SK-N-SH treated with all-trans-retinoic acid at 6 μM for 48 hours (cell line): ENCODE measurements around the gene NKTR.

ENCODE experiments used
- ATAC-seq: fragments of 200-7000 bp; cut with Tn5 transposase; 3 replicates; pipeline ENCODE4 v1.9.1; 2020; ENCODE audit warnings: mild to moderate bottlenecking, moderate library complexity
- ARNTL ChIP-seq: fragments of 450-650 bp; formaldehyde crosslinking; IDR thresholded peaks from 2 replicates; pipeline ENCODE4 v1.5.0; 2020; ENCODE audit warnings: low read depth, mild to moderate bottlenecking, moderate library complexity, borderline replicate concordance
- BACH2 ChIP-seq: fragments of 250-450 bp; sonication (Bioruptor Pico); IDR thresholded peaks from 2 replicates; pipeline ENCODE4 v1.9.0; 2021; ENCODE audit warnings: mild to moderate bottlenecking, borderline replicate concordance
- CSDC2 ChIP-seq: fragments of 250-450 bp; sonication (Bioruptor Pico); IDR thresholded peaks from 2 replicates; pipeline ENCODE4 v1.5.0; 2020; ENCODE audit warnings: mild to moderate bottlenecking, moderate library complexity
- ESRRG ChIP-seq: fragments of 250-450 bp; sonication (Bioruptor Pico); IDR thresholded peaks from 2 replicates; pipeline ENCODE4 v1.6.1; 2021; ENCODE audit warnings: mild to moderate bottlenecking
- ISL1 ChIP-seq: fragments of 250-450 bp; sonication (Bioruptor Pico); IDR thresholded peaks from 2 replicates; pipeline ENCODE4 v2.1.2; 2022; ENCODE audit warnings: mild to moderate bottlenecking, moderate library complexity
- OSR1 ChIP-seq: fragments of 250-450 bp; sonication (Bioruptor Pico); IDR thresholded peaks from 2 replicates; pipeline ENCODE4 v1.8.0; 2022; ENCODE audit warnings: moderate library complexity, mild to moderate bottlenecking, inconsistent platforms
- PPARA ChIP-seq: fragments of 250-450 bp; sonication (Bioruptor Pico); IDR thresholded peaks from 2 replicates; pipeline ENCODE4 v1.5.0; 2020; ENCODE audit warnings: mild to moderate bottlenecking, borderline replicate concordance
- RARB ChIP-seq: fragments of 250-450 bp; sonication (Bioruptor Pico); IDR thresholded peaks from 2 replicates; pipeline ENCODE4 v1.8.0; 2021; ENCODE audit warnings: mild to moderate bottlenecking, moderate library complexity
- SNAI2 ChIP-seq: fragments of 250-450 bp; sonication (Bioruptor Pico); IDR thresholded peaks from 2 replicates; pipeline ENCODE4 v1.5.0; 2020; ENCODE audit warnings: mild to moderate bottlenecking, moderate library complexity
- TCF4 ChIP-seq: fragments of 250-450 bp; sonication (Bioruptor Pico); IDR thresholded peaks from 2 replicates; pipeline ENCODE4 v1.8.0; 2021; ENCODE audit warnings: mild to moderate bottlenecking, moderate library complexity, borderline replicate concordance
- TOX ChIP-seq: fragments of 250-450 bp; sonication (Bioruptor Pico); IDR thresholded peaks from 2 replicates; pipeline ENCODE4 v1.8.0; 2021; ENCODE audit warnings: mild to moderate bottlenecking, moderate library complexity, borderline replicate concordance
- ZC3H10 ChIP-seq: fragments of 250-450 bp; sonication (Bioruptor Pico); IDR thresholded peaks from 2 replicates; pipeline ENCODE4 v1.5.1; 2021; ENCODE audit warnings: mild to moderate bottlenecking, moderate library complexity
- ZFP3 ChIP-seq: fragments of 250-450 bp; sonication (Bioruptor Pico); IDR thresholded peaks from 2 replicates; pipeline ENCODE4 v1.5.0; 2020; ENCODE audit warnings: mild to moderate bottlenecking, moderate library complexity
- ZFP30 ChIP-seq: fragments of 450-650 bp; formaldehyde crosslinking; IDR thresholded peaks from 2 replicates; pipeline ENCODE4 v1.5.0; 2022; ENCODE audit warnings: mild to moderate bottlenecking, moderate library complexity
- ZNF565 ChIP-seq: fragments of 450-650 bp; formaldehyde crosslinking; conservative IDR thresholded peaks from 2 replicates; pipeline ENCODE4 v1.5.0; 2020; ENCODE audit warnings: low read depth, mild to moderate bottlenecking, moderate library complexity
- ZNF70 ChIP-seq: fragments of 450-650 bp; formaldehyde crosslinking; IDR thresholded peaks from 2 replicates; pipeline ENCODE4 v1.5.0; 2020; ENCODE audit warnings: mild to moderate bottlenecking, moderate library complexity
- ZNF8 ChIP-seq: fragments of 450-650 bp; formaldehyde crosslinking; IDR thresholded peaks from 2 replicates; pipeline ENCODE4 v1.5.0; 2020; ENCODE audit warnings: mild to moderate bottlenecking, moderate library complexity
- TF ChIP-seq, protein P1 (sequence below): fragments of 250-450 bp; sonication (Bioruptor Pico); IDR thresholded peaks from 2 replicates; pipeline ENCODE4 v1.5.1; 2021; ENCODE audit warnings: mild to moderate bottlenecking, moderate library complexity
- TF ChIP-seq, protein P2 (sequence below): fragments of 250-450 bp; sonication (Bioruptor Pico); IDR thresholded peaks from 2 replicates; pipeline ENCODE4 v1.5.1; 2020; ENCODE audit warnings: low read depth, mild to moderate bottlenecking, moderate library complexity
- TF ChIP-seq, protein P3 (sequence below): fragments of 250-450 bp; sonication (Bioruptor Pico); IDR thresholded peaks from 2 replicates; pipeline ENCODE4 v1.8.0; 2020; ENCODE audit warnings: mild to moderate bottlenecking, moderate library complexity, borderline replicate concordance
- TF ChIP-seq, protein P4 (sequence below): fragments of 250-450 bp; sonication (Bioruptor Pico); IDR thresholded peaks from 2 replicates; pipeline ENCODE4 v1.5.0; 2020; ENCODE audit warnings: mild to moderate bottlenecking, moderate library complexity
- TF ChIP-seq, protein P5 (sequence below): fragments of 250-450 bp; sonication (Bioruptor Pico); IDR thresholded peaks from 2 replicates; pipeline ENCODE4 v1.8.0; 2021; ENCODE audit warnings: low read depth, mild to moderate bottlenecking, moderate library complexity, borderline replicate concordance

The NKTR gene

DNA sequence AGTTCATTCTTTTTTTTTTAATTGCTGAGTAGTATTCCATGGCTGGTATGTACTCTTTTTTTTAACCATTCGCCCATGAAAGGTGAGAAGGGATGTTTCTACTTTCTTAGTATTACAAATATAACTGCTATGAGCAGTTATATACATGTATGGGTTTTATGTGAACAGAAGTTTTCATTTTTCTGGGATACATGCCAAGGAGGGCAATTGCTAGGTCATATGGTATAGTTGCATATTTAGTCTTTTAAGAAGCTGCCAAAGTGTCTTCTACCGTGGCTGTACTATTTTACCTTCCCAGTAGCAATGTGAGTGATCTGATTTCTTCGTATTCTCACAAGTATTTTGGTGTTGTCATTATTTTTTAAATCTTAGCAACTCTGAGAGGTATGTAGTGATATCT is 73.7 kb downstream of the NKTR start:
- no peak for ATAC-seq

DNA sequence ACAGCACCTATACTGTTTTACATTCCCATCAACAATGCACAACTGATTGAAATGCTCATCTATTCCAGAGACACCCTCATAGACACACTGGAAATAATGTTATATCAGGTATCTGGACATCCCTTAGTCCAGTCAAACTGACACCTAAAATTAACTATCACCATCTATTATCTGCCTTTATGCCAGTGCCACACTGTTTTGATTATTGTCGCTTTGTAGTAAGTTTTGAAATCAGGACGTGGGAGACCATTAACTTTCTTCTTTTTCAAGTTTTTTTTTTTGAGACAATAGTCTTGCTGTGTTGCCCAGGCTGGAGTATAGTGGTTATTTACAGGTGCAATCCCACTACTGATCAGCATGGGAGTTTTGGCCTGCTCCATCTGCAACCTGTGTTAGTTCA is 75.4 kb downstream of the NKTR start:
- TF ChIP-seq OSR1 (CRISPR knock-in tag) (no peak), TCF4 (no peak), ZNF70 (CRISPR knock-in tag) (no peak), ZC3H10 (CRISPR knock-in tag) (no peak), TOX (CRISPR knock-in tag) (no peak), BACH2 (CRISPR knock-in tag) (no peak), SNAI2 (CRISPR knock-in tag) (no peak), CSDC2 (CRISPR knock-in tag) (no peak), ZNF565 (CRISPR knock-in tag) (no peak), RARB (CRISPR knock-in tag) (no peak), ZFP30 (no peak)
- TF ChIP-seq, protein P1, sequence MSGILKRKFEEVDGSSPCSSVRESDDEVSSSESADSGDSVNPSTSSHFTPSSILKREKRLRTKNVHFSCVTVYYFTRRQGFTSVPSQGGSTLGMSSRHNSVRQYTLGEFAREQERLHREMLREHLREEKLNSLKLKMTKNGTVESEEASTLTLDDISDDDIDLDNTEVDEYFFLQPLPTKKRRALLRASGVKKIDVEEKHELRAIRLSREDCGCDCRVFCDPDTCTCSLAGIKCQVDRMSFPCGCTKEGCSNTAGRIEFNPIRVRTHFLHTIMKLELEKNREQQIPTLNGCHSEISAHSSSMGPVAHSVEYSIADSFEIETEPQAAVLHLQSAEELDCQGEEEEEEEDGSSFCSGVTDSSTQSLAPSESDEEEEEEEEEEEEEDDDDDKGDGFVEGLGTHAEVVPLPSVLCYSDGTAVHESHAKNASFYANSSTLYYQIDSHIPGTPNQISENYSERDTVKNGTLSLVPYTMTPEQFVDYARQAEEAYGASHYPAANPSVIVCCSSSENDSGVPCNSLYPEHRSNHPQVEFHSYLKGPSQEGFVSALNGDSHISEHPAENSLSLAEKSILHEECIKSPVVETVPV = no peak
- TF ChIP-seq, protein P2, sequence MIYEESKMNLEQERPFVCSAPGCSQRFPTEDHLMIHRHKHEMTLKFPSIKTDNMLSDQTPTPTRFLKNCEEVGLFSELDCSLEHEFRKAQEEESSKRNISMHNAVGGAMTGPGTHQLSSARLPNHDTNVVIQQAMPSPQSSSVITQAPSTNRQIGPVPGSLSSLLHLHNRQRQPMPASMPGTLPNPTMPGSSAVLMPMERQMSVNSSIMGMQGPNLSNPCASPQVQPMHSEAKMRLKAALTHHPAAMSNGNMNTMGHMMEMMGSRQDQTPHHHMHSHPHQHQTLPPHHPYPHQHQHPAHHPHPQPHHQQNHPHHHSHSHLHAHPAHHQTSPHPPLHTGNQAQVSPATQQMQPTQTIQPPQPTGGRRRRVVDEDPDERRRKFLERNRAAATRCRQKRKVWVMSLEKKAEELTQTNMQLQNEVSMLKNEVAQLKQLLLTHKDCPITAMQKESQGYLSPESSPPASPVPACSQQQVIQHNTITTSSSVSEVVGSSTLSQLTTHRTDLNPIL (CRISPR knock-in tag) = no peak
- TF ChIP-seq, protein P3, sequence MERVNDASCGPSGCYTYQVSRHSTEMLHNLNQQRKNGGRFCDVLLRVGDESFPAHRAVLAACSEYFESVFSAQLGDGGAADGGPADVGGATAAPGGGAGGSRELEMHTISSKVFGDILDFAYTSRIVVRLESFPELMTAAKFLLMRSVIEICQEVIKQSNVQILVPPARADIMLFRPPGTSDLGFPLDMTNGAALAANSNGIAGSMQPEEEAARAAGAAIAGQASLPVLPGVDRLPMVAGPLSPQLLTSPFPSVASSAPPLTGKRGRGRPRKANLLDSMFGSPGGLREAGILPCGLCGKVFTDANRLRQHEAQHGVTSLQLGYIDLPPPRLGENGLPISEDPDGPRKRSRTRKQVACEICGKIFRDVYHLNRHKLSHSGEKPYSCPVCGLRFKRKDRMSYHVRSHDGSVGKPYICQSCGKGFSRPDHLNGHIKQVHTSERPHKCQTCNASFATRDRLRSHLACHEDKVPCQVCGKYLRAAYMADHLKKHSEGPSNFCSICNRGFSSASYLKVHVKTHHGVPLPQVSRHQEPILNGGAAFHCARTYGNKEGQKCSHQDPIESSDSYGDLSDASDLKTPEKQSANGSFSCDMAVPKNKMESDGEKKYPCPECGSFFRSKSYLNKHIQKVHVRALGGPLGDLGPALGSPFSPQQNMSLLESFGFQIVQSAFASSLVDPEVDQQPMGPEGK (CRISPR knock-in tag) = no peak
- TF ChIP-seq, protein P4, sequence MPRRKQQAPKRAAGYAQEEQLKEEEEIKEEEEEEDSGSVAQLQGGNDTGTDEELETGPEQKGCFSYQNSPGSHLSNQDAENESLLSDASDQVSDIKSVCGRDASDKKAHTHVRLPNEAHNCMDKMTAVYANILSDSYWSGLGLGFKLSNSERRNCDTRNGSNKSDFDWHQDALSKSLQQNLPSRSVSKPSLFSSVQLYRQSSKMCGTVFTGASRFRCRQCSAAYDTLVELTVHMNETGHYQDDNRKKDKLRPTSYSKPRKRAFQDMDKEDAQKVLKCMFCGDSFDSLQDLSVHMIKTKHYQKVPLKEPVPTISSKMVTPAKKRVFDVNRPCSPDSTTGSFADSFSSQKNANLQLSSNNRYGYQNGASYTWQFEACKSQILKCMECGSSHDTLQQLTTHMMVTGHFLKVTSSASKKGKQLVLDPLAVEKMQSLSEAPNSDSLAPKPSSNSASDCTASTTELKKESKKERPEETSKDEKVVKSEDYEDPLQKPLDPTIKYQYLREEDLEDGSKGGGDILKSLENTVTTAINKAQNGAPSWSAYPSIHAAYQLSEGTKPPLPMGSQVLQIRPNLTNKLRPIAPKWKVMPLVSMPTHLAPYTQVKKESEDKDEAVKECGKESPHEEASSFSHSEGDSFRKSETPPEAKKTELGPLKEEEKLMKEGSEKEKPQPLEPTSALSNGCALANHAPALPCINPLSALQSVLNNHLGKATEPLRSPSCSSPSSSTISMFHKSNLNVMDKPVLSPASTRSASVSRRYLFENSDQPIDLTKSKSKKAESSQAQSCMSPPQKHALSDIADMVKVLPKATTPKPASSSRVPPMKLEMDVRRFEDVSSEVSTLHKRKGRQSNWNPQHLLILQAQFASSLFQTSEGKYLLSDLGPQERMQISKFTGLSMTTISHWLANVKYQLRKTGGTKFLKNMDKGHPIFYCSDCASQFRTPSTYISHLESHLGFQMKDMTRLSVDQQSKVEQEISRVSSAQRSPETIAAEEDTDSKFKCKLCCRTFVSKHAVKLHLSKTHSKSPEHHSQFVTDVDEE (CRISPR knock-in tag) = no peak
- TF ChIP-seq, protein P5, sequence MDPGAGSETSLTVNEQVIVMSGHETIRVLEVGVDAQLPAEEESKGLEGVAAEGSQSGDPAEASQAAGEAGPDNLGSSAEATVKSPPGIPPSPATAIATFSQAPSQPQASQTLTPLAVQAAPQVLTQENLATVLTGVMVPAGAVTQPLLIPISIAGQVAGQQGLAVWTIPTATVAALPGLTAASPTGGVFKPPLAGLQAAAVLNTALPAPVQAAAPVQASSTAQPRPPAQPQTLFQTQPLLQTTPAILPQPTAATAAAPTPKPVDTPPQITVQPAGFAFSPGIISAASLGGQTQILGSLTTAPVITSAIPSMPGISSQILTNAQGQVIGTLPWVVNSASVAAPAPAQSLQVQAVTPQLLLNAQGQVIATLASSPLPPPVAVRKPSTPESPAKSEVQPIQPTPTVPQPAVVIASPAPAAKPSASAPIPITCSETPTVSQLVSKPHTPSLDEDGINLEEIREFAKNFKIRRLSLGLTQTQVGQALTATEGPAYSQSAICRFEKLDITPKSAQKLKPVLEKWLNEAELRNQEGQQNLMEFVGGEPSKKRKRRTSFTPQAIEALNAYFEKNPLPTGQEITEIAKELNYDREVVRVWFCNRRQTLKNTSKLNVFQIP (CRISPR knock-in tag) = no peak
- no peak for ATAC-seq

More for the DNA sequence above, 73.7 kb downstream of the NKTR start:
- no peak for TF ChIP-seq ARNTL (CRISPR knock-in tag)
- no peak for TF ChIP-seq ESRRG (CRISPR knock-in tag)
- no peak for TF ChIP-seq ZNF8 (CRISPR knock-in tag)
- TF ChIP-seq TOX (CRISPR knock-in tag) = no peak
- no peak for TF ChIP-seq ISL1 (CRISPR knock-in tag)
- TF ChIP-seq PPARA (CRISPR knock-in tag) = no peak

DNA sequence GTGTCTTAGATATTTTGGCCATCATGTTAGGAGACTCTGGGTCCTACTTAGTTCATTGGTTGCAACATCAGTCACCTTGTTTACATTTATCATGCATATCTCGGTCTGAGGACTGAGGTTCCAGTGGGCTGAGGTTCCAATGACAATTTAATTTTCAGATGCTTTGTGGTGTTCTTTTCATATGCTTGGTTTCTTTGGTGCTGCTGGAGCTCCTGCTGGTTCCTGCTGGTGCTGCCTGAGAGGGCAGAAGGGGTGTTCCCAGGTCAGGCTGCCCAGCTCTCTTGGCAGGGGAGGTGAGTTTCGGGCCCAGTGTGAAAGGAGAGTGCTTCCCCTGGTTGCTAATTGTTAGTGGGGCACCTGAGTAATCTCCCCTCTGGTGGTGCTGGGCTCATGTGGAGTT is 78.0 kb downstream of the NKTR start:
- no peak for TF ChIP-seq SNAI2 (CRISPR knock-in tag)
- TF ChIP-seq ZFP3 (CRISPR knock-in tag) = no peak
- no peak for TF ChIP-seq ZC3H10 (CRISPR knock-in tag)
- TF ChIP-seq, protein P1 = no peak
- no peak for ATAC-seq
